ENCODE results near the gene KLRC3.
"Not testable (repeated sequence)": the region's sequence is repeated elsewhere in the genome, so short reads cannot be mapped to it uniquely, and the experiment has no call there.

DNA sequence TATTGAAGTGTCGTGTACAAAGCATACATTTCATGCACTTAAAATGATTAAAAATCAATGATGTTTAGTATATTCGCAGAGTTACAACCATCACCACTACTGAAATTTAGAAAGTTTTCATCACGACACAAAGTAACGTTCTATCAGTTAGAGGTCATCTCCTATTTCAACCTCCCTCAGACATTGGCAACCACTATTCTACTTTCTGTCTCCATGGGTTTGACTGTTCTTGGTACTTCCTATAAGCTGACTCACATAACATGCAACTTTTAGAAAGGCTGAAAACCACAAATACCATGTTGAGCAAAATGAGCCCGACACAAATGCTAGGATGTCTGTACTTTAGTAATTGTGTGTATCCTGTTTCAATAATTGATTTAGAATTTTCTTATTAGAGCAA is 25.7 kb upstream of the KLRC3 start:
- not testable (repeated sequence) for TF ChIP-seq CHD2 (IDR thresholded peaks at IDR 0.05; ENCODE audit: low read depth, low read length); JUND (CRISPR knock-in tag; IDR thresholded peaks at IDR 0.05); ZNF776 (CRISPR knock-in tag; IDR thresholded peaks at IDR 0.05); SRF (IDR thresholded peaks at IDR 0.05; ENCODE audit: low read depth, low read length)
- TF ChIP-seq, protein P1, sequence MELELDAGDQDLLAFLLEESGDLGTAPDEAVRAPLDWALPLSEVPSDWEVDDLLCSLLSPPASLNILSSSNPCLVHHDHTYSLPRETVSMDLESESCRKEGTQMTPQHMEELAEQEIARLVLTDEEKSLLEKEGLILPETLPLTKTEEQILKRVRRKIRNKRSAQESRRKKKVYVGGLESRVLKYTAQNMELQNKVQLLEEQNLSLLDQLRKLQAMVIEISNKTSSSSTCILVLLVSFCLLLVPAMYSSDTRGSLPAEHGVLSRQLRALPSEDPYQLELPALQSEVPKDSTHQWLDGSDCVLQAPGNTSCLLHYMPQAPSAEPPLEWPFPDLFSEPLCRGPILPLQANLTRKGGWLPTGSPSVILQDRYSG (CRISPR knock-in tag; IDR thresholded peaks at IDR 0.05): not testable (repeated sequence)

Data from HepG2 (cell line).